ENCODE results near the gene AUTS2.

GRCh38 chr7:69676247-69676646, 78.0 kb downstream of the AUTS2 start:
- TF ChIP-seq CTCF (conservative IDR thresholded peaks at IDR 0.05; ENCODE audit: low read depth, low read length), result no peak
- TF ChIP-seq EZH2 (IDR thresholded peaks at IDR 0.05; ENCODE audit: borderline replicate concordance, low read depth, low read length, poor library complexity, severe bottlenecking), result no peak

Data from A673 (cell line).